Dermis blood vessel endothelial cell (primary cell): ENCODE data around the gene CA6. TPM values are rescaled to one million over a fixed set of nuclear protein-coding genes. Genes with fewer than 3 reads are reported as not detected.
"Not testable (repeated sequence)": the region's sequence is repeated elsewhere in the genome, so short reads cannot be mapped to it uniquely, and the experiment has no call there.

Source experiments
- DNase-seq: peaks from one replicate; pipeline ENCODE4 v3.0.0; 2010
- total RNA-seq: library from RNA; depleted of rRNA; stranded (reverse); fragments of >200 nt; gene quantifications from 2 replicates; pipeline ENCODE4 v1.2.3, GENCODE V29; 2014

Gene CA6
- total RNA-seq, 1 donor from 2014 or later = not detected

- no peak for DNase-seq
These were observed 61.4 kb downstream of the CA6 start for GRCh38 chr1:9006956-9007615.

- DNase-seq = no peak
These were observed 62.6 kb downstream of the CA6 start for GRCh38 chr1:9008236-9008635.

- peak; percentile 64 for DNase-seq
These were observed 64.0 kb downstream of the CA6 start for GRCh38 chr1:9009438-9010370.

- peak; percentile 49 for DNase-seq
These were observed 65.2 kb downstream of the CA6 start for GRCh38 chr1:9010781-9011323.

GRCh38 chr1:9013819-9014218 lies 68.2 kb downstream of the CA6 start:
- no peak for DNase-seq

- DNase-seq = no peak
These were observed 69.1 kb downstream of the CA6 start for GRCh38 chr1:9014475-9015375.

- DNase-seq = no peak
These were observed 70.8 kb downstream of the CA6 start for GRCh38 chr1:9016455-9016854.

GRCh38 chr1:9018333-9018732 lies 72.7 kb downstream of the CA6 start:
- peak; percentile 85 for DNase-seq

GRCh38 chr1:9019896-9020295 lies 74.2 kb downstream of the CA6 start:
- DNase-seq = no peak

GRCh38 chr1:9020305-9020704 lies 74.6 kb downstream of the CA6 start:
- DNase-seq = no peak

GRCh38 chr1:9022026-9022738 lies 76.5 kb downstream of the CA6 start:
- DNase-seq = not testable (repeated sequence)

GRCh38 chr1:9022773-9023172 lies 77.1 kb downstream of the CA6 start:
- DNase-seq = no peak

Other genes starting within 250 kb of the CA6 start
- gene RERE, start 128.2 kb upstream of the CA6 start, total RNA-seq = 50.7 and 70.7 TPM in 2 replicates
- gene ENO1, start 67.2 kb upstream of the CA6 start, total RNA-seq = 1,154 and 2,045 TPM in 2 replicates
- gene SLC2A7, start 80.6 kb downstream of the CA6 start, total RNA-seq = 0.17 TPM in 1 of 2 replicates, not detected in the other
- gene SLC2A5, start 123.8 kb downstream of the CA6 start, total RNA-seq = 0.34 TPM in 1 of 2 replicates, not detected in the other
- 4.3 and 7.0 TPM in 2 replicates for gene GPR157, start 183.2 kb downstream of the CA6 start, total RNA-seq